IMR-90 (cell line): ENCODE data around the gene HSD11B1L. TPM values are rescaled to one million over a fixed set of nuclear protein-coding genes. Genes with fewer than 3 reads are reported as not detected.

ENCODE experiments used
- ATAC-seq: fragments of 200-7000 bp; cut with Tn5 transposase; 2 replicates; pipeline ENCODE4 v1.9.1; 2020; ENCODE audit warnings: low read depth, mild to moderate bottlenecking, moderate library complexity
- BruUV-seq: library from RNA; stranded (reverse); fragments of 400-500 nt; replicated peaks from 2 replicates; lab custom pipeline; 2021; lab: Mats Ljungman, UMichigan
- CTCF ChIA-PET: fragments of 300-600 bp; formaldehyde crosslinking; extraction: SDS; loops from one replicate; lab custom pipeline; 2021; ENCODE audit warnings: antibody characterized with exemption; lab: Yijun Ruan, JAX
- POLR2A ChIA-PET: fragments of 300-600 bp; sonication (Branson Sonifier 250); formaldehyde crosslinking; loops from one replicate; lab custom pipeline; 2022; ENCODE audit warnings: antibody characterized with exemption; ENCODE audit not compliant: unreplicated experiment; lab: Charles Lee
- DNase-seq: peaks from one replicate; pipeline ENCODE4 v3.0.0; 2013
- H2AFZ ChIP-seq: replicated peaks from 2 replicates; pipeline ENCODE3; 2013; ENCODE audit warnings: low read length, mild to moderate bottlenecking; ENCODE audit not compliant: poor library complexity
- H2AK5ac ChIP-seq: 2 replicates; pipeline ENCODE4 v1.6.1; 2013; ENCODE audit warnings: low read depth, low read length, inconsistent platforms
- H2AK9ac ChIP-seq: replicated peaks from 2 replicates; pipeline ENCODE3; 2013; ENCODE audit warnings: mild to moderate bottlenecking, low read depth, low read length, moderate library complexity; ENCODE audit not compliant: poor library complexity
- H2BK120ac ChIP-seq: 2 replicates; pipeline ENCODE4 v1.6.1; 2013; ENCODE audit warnings: low read depth, low read length, inconsistent platforms
- H2BK15ac ChIP-seq: 3 replicates; pipeline ENCODE4 v1.6.1; 2013; ENCODE audit warnings: low read depth, low read length, inconsistent platforms
- H2BK20ac ChIP-seq: 2 replicates; pipeline ENCODE4 v1.6.1; 2013; ENCODE audit warnings: low read depth, mild to moderate bottlenecking, inconsistent platforms, low read length, moderate library complexity
- H2BK5ac ChIP-seq: 2 replicates; pipeline ENCODE4 v1.6.1; 2013; ENCODE audit warnings: mild to moderate bottlenecking, low read depth, low read length, inconsistent platforms; ENCODE audit not compliant: poor library complexity, severe bottlenecking
- H3K14ac ChIP-seq: replicated peaks from 2 replicates; pipeline ENCODE4 v1.6.1; 2013; ENCODE audit warnings: low read depth, low read length, inconsistent platforms
- H3K18ac ChIP-seq: 2 replicates; pipeline ENCODE4 v1.6.1; 2013; ENCODE audit warnings: low read depth, low read length, control low read depth
- H3K23ac ChIP-seq: 2 replicates; pipeline ENCODE4 v1.6.1; 2013; ENCODE audit warnings: low read depth, low read length, inconsistent platforms
- H3K27ac ChIP-seq: 2 replicates; pipeline ENCODE4 v1.5.1; 2013; ENCODE audit warnings: mild to moderate bottlenecking, control low read depth, low read length; ENCODE audit not compliant: insufficient read depth
- H3K27me3 ChIP-seq: 2 replicates; pipeline ENCODE4 v1.6.1; 2013; ENCODE audit warnings: low read length; ENCODE audit not compliant: control insufficient read depth, insufficient read depth
- H3K36me3 ChIP-seq: 2 replicates; pipeline ENCODE4 v1.6.1; 2013; ENCODE audit warnings: low read length, mixed read lengths; ENCODE audit not compliant: control insufficient read depth, insufficient read depth
- H3K4ac ChIP-seq: 2 replicates; pipeline ENCODE4 v1.6.1; 2013; ENCODE audit warnings: low read depth, low read length, inconsistent platforms
- H3K4me1 ChIP-seq: 2 replicates; pipeline ENCODE4 v1.6.1; 2013; ENCODE audit warnings: low read length, mixed read lengths; ENCODE audit not compliant: control insufficient read depth, insufficient read depth
- H3K4me2 ChIP-seq: 2 replicates; pipeline ENCODE4 v1.6.1; 2013; ENCODE audit warnings: low read depth, mild to moderate bottlenecking, control low read depth, low read length, moderate library complexity
- H3K4me3 ChIP-seq: 2 replicates; pipeline ENCODE4 v1.5.1; 2013; ENCODE audit warnings: low read depth, mild to moderate bottlenecking, control low read depth, low read length, moderate library complexity; ENCODE audit not compliant: insufficient read depth
- H3K56ac ChIP-seq: 2 replicates; pipeline ENCODE4 v1.6.1; 2013; ENCODE audit warnings: low read length, inconsistent platforms; ENCODE audit not compliant: insufficient read depth; ENCODE audit errors: extremely low read depth
- H3K79me1 ChIP-seq, 2 experiments: 2 replicates each; pipeline ENCODE4 v1.6.1; 2013; ENCODE audit warnings: low read length in 2 of 2, inconsistent platforms in 1 of 2, low read depth in 1 of 2
- H3K9ac ChIP-seq: 2 replicates; pipeline ENCODE4 v1.6.1; 2013; ENCODE audit warnings: low read depth, low read length, control low read depth
- H3K9me1 ChIP-seq: 2 replicates; pipeline ENCODE4 v1.6.1; 2013; ENCODE audit warnings: low read length, inconsistent platforms; ENCODE audit not compliant: insufficient read depth
- H3K9me3 ChIP-seq: 2 replicates; pipeline ENCODE4 v1.6.1; 2013; ENCODE audit warnings: low read length; ENCODE audit not compliant: control insufficient read depth, insufficient read depth
- H4K20me1 ChIP-seq: 2 replicates; pipeline ENCODE4 v1.6.1; 2013; ENCODE audit warnings: low read length, inconsistent platforms; ENCODE audit not compliant: insufficient read depth
- H4K5ac ChIP-seq: 2 replicates; pipeline ENCODE4 v1.6.1; 2013; ENCODE audit warnings: mild to moderate bottlenecking, low read depth, low read length, control low read depth
- H4K8ac ChIP-seq, 2 experiments: 2 replicates each; pipeline ENCODE4 v1.6.1; 2013; ENCODE audit warnings: low read depth in 2 of 2, low read length in 2 of 2, control low read depth in 1 of 2, inconsistent platforms in 1 of 2
- H4K91ac ChIP-seq: 2 replicates; pipeline ENCODE4 v1.6.1; 2013; ENCODE audit warnings: low read depth, low read length, inconsistent platforms; ENCODE audit not compliant: insufficient read depth
- FOS ChIP-seq: fragments of 150-350 bp; IDR thresholded peaks from 2 replicates; pipeline ENCODE4 v1.6.1; 2016; ENCODE audit warnings: low read depth, low read length
- POLR2A ChIP-seq: IDR thresholded peaks from 2 replicates; pipeline ENCODE4 v1.6.1; 2012; ENCODE audit warnings: mild to moderate bottlenecking, low read depth, low read length
- WGBS, 2 experiments: methylation state at CpG; one replicate each; pipeline versions ENCODE4 v1.1.5 to v1.1.7; 2013; ENCODE audit warnings: missing lambda C conversion rate in 2 of 2; ENCODE audit not compliant: insufficient read length in 1 of 2; ENCODE audit errors: extremely low coverage in 2 of 2; 5-methylcytosine and 5-hydroxymethylcytosine counted together
- dilution Hi-C: fragments of 300-500 bp; cut with HindIII; formaldehyde crosslinking; loops from one replicate; pipeline ENCODE4 v1.14.3; 2018; ENCODE audit warnings: low sequenced_read_pairs; ENCODE audit not compliant: unreplicated experiment
- in situ Hi-C: fragments of 300-500 bp; cut with MboI; formaldehyde crosslinking; loops from 3 replicates; pipeline ENCODE4 v1.14.3; 2019; ENCODE audit warnings: low sequenced_read_pairs, inconsistent platforms, mixed read lengths
- intact Hi-C: fragments of 100-400 bp; cut with micrococcal nuclease; formaldehyde crosslinking; loops from 2 replicates; pipeline ENCODE4 v1.10.0; 2022
- polyA plus RNA-seq, 3 experiments: library from polyadenylated mRNA; depleted of rRNA; stranded (reverse); fragments of >200 nt; gene quantifications; 2 replicates each; pipeline ENCODE4 v1.2.3, GENCODE V29; 2012; ENCODE audit warnings: low replicate concordance in 1 of 3
- total RNA-seq: library from RNA; depleted of rRNA; stranded (reverse); fragments of >200 nt; gene quantifications from 2 replicates; pipeline ENCODE4 v1.2.3, GENCODE V29; 2012
- TF ChIP-seq, protein P1 (sequence below): fragments of 150-350 bp; IDR thresholded peaks from 2 replicates; pipeline ENCODE4 v1.6.1; 2017; ENCODE audit warnings: mild to moderate bottlenecking, antibody characterized with exemption, low read length, low read depth

Gene HSD11B1L
- total and polyA plus RNA-seq, 2 of the 4 experiments (the other 2 are of a cell fraction): 2.2 to 7.2 TPM

DNA sequence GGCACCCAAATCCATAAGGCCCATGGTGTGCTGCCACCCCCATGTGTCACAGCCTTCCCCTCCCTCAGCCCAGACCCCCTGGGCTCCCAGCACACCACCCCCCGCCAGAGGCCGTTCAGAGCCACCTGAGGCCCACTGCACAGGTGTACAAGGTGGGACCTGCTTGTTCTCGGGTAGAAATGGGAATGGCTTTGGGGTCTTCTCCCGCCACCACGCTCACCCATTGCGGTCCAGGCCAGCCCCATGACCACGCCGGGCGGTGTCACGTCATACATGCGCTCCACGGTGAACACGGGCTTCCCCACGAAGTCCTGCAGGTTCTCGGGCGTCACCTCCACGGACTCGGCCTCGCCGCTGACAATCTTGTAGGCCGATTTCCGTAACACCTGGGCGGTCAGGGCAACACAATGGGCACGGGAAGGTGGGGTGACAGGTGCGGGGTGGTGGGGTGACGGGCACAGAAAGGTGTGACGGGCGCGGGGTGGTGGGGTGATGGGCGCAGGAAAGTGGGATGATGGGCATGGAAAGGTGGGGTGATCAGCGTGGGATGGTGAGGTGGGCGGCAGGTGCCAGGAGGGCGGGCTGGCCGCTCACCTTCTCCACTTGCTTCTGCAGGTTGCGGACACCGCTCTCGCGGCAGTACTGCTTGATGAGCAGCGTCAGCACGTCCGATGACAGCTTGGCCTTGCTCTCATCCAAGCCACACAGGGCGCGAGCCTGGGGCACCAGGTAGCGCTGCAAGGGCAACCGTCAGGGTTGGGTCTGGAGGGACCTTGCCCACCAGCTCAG is 13.5 kb downstream of the HSD11B1L start:
- no peak for TF ChIP-seq POLR2A
- TF ChIP-seq, protein P1, sequence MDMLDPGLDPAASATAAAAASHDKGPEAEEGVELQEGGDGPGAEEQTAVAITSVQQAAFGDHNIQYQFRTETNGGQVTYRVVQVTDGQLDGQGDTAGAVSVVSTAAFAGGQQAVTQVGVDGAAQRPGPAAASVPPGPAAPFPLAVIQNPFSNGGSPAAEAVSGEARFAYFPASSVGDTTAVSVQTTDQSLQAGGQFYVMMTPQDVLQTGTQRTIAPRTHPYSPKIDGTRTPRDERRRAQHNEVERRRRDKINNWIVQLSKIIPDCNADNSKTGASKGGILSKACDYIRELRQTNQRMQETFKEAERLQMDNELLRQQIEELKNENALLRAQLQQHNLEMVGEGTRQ: no peak
- no peak for TF ChIP-seq FOS
- Histone ChIP-seq H3K56ac (no peak overlapping the region), H4K20me1 (peaks cover 85% of the 10 kb centered on the region), H3K18ac (no peak overlapping the region), H3K9me3 (no peaks in the 10 kb centered on the region), H2AFZ (no peak overlapping the region), H3K4me3 (no peak overlapping the region), H3K9ac (no peak overlapping the region), H3K27me3 (no peaks in the 10 kb centered on the region), H2AK9ac (no peak overlapping the region), H2BK120ac (no peak overlapping the region), H3K14ac (no peak overlapping the region), H2AK5ac (no peak overlapping the region), H2BK15ac (no peak overlapping the region), H3K79me1 (peaks cover 4 to 73% of the 10 kb centered on the region in 2 experiments; a peak in 3 of 4 replicates), H4K5ac (no peak overlapping the region), H3K4ac (no peak overlapping the region), H3K4me1 (peaks cover 2% of the 10 kb centered on the region; the same call in 1 of the 2 replicates), H3K36me3 (peaks cover 76% of the 10 kb centered on the region), H2BK20ac (no peak overlapping the region), H3K4me2 (no peak overlapping the region), H3K9me1 (peaks cover 4% of the 10 kb centered on the region; the same call in 1 of the 2 replicates), H3K27ac (no peak overlapping the region), H3K23ac (no peak overlapping the region), H4K91ac (no peak overlapping the region), H4K8ac (no peak overlapping the region), H2BK5ac (no peak overlapping the region)
- BruUV-seq: no TSS peak
- intact Hi-C loops: no loop called here
- dilution Hi-C loops: no loop called here
- ChIA-PET POLR2A (no interaction called here), CTCF (no interaction called here)
- DNase-seq (no peak), ATAC-seq (no peak)
- WGBS, 2 experiments: 96% methylated on average over 24 of the region's 45 CpGs; no CpG with 5 or more reads in 1 of the 2 experiments
- in situ Hi-C loops: no loop called here
